GM23338 (cell line): Measurements from ENCODE around the gene ZFP36L1. TPM values are rescaled to one million over a fixed set of nuclear protein-coding genes. Genes with fewer than 3 reads are reported as not detected.

Source experiments
- ATAC-seq: fragments of 200-7000 bp; cut with Tn5 transposase; 3 replicates; pipeline ENCODE4 v1.9.1; 2020
- DNase-seq: peaks from one replicate; pipeline ENCODE4 v3.0.0-alpha.2; 2015; ENCODE audit warnings: low spot score
- H2AFZ ChIP-seq: fragments of 200-600 bp; sonication (generic); 2 replicates; pipeline ENCODE4 v1.8.0; 2016; ENCODE audit warnings: antibody characterized with exemption, mild to moderate bottlenecking, moderate library complexity
- H3F3A ChIP-seq: fragments of 200-600 bp; sonication (generic); replicated peaks from 2 replicates; pipeline ENCODE4 v1.8.0; 2017; ENCODE audit warnings: antibody characterized with exemption, mixed run types, low read depth
- H3K27ac ChIP-seq: fragments of 200-600 bp; sonication (generic); 2 replicates; pipeline ENCODE4 v1.6.1; 2016; ENCODE audit warnings: low read depth
- H3K27me3 ChIP-seq: fragments of 200-600 bp; sonication (generic); 2 replicates; pipeline ENCODE4 v1.8.0; 2016; ENCODE audit warnings: mild to moderate bottlenecking, mixed run types, moderate library complexity; ENCODE audit not compliant: insufficient read depth
- H3K36me3 ChIP-seq: fragments of 200-600 bp; sonication (generic); 2 replicates; pipeline ENCODE4 v1.8.0; 2016; ENCODE audit warnings: mild to moderate bottlenecking; ENCODE audit not compliant: insufficient read depth
- H3K4me1 ChIP-seq: fragments of 200-600 bp; sonication (generic); 2 replicates; pipeline ENCODE4 v1.8.0; 2016; ENCODE audit warnings: mild to moderate bottlenecking, moderate library complexity; ENCODE audit not compliant: insufficient read depth
- H3K4me2 ChIP-seq: fragments of 200-600 bp; sonication (generic); 2 replicates; pipeline ENCODE4 v1.7.1; 2017; ENCODE audit warnings: mixed run types
- H3K4me3 ChIP-seq: fragments of 200-600 bp; sonication (generic); 2 replicates; pipeline ENCODE4 v1.6.1; 2016; ENCODE audit warnings: mixed run types
- H3K79me2 ChIP-seq: fragments of 200-600 bp; sonication (generic); replicated peaks from 2 replicates; pipeline ENCODE4 v1.8.0; 2017; ENCODE audit warnings: mild to moderate bottlenecking; ENCODE audit not compliant: insufficient read depth
- H3K9me2 ChIP-seq: fragments of 200-600 bp; sonication (generic); 2 replicates; pipeline ENCODE4 v1.8.0; 2017; ENCODE audit not compliant: insufficient read depth
- H4K20me1 ChIP-seq: fragments of 200-600 bp; sonication (generic); replicated peaks from 2 replicates; pipeline ENCODE4 v1.8.0; 2017; ENCODE audit warnings: mild to moderate bottlenecking; ENCODE audit not compliant: insufficient read depth
- H3K27ac Mint-ChIP-seq: 2 replicates; pipeline ENCODE4 v1.8.0; 2020; ENCODE audit warnings: inconsistent platforms, mild to moderate bottlenecking, moderate library complexity, mixed read lengths
- H3K27me3 Mint-ChIP-seq: 3 replicates; pipeline ENCODE4 v1.8.0; 2022; ENCODE audit warnings: low read depth, mild to moderate bottlenecking, moderate library complexity, mixed read lengths, inconsistent platforms; ENCODE audit not compliant: insufficient read depth, poor library complexity
- H3K36me3 Mint-ChIP-seq: 3 replicates; pipeline ENCODE4 v1.8.0; 2021; ENCODE audit warnings: low read depth, mild to moderate bottlenecking, inconsistent platforms, moderate library complexity, mixed read lengths
- H3K4me1 Mint-ChIP-seq: 3 replicates; pipeline ENCODE4 v1.8.0; 2020; ENCODE audit warnings: mild to moderate bottlenecking, inconsistent platforms, mixed read lengths
- H3K4me3 Mint-ChIP-seq: 3 replicates; pipeline ENCODE4 v1.8.0; 2021; ENCODE audit warnings: moderate library complexity, mild to moderate bottlenecking, inconsistent platforms, mixed read lengths
- H3K9me3 Mint-ChIP-seq: 3 replicates; pipeline ENCODE4 v1.8.0; 2020; ENCODE audit warnings: moderate library complexity, mild to moderate bottlenecking, inconsistent platforms, mixed read lengths
- CTCF ChIP-seq, 2 experiments: fragments of 200-600 bp in 1 of 2; sonication (generic) in 1 of 2; conservative IDR thresholded peaks; 2 replicates each; pipeline versions ENCODE4 v1.5.1 to v1.6.1; 2016 to 2017; ENCODE audit warnings: antibody characterized with exemption in 2 of 2, low read depth in 2 of 2, mild to moderate bottlenecking in 2 of 2, moderate library complexity in 1 of 2
- EZH2phosphoT487 ChIP-seq: fragments of 200-600 bp; sonication (generic); IDR thresholded peaks from one replicate; pipeline ENCODE4 v1.8.1; 2018; ENCODE audit warnings: antibody characterized with exemption; ENCODE audit not compliant: unreplicated experiment
- POLR2AphosphoS5 ChIP-seq: IDR thresholded peaks from 2 replicates; pipeline ENCODE4 v1.6.1; 2016; ENCODE audit warnings: antibody characterized with exemption, low read depth
- ZNF114 ChIP-seq: fragments of 250-450 bp; sonication (Bioruptor Pico); IDR thresholded peaks from 2 replicates; pipeline ENCODE4 v1.5.0; 2020; ENCODE audit warnings: mild to moderate bottlenecking, moderate library complexity
- ZNF331 ChIP-seq: fragments of 250-450 bp; sonication (Bioruptor Pico); IDR thresholded peaks from 2 replicates; pipeline ENCODE4 v1.5.0; 2020; ENCODE audit warnings: low read depth, mild to moderate bottlenecking, moderate library complexity
- polyA plus RNA-seq: library from polyadenylated mRNA; unstranded; fragments of >200 nt; fragmentation: Nextera tagmentation; extraction: Ambion mirVana; gene quantifications from 2 replicates; pipeline ENCODE4 v1.2.1, GENCODE V29; 2016
- total RNA-seq: library from RNA; depleted of rRNA; stranded (reverse); fragments of >200 nt; shearing (Covaris generic); gene quantifications from 2 replicates; pipeline ENCODE4 v1.2.3, GENCODE V29; 2014
- TF ChIP-seq, protein P1 (sequence below): IDR thresholded peaks from one replicate; pipeline ENCODE4 v1.6.1; 2018; ENCODE audit warnings: antibody characterized with exemption; ENCODE audit not compliant: unreplicated experiment
- TF ChIP-seq, protein P2 (sequence below): fragments of 250-450 bp; sonication (Bioruptor Pico); IDR thresholded peaks from 2 replicates; pipeline ENCODE4 v1.5.0; 2020; ENCODE audit warnings: mild to moderate bottlenecking, moderate library complexity

The ZFP36L1 gene
- total and polyA plus RNA-seq, 2 experiments from 2014 or later, result 148 to 382 TPM

GRCh38 chr14:68756734-68757133 lies 36.1 kb downstream of the ZFP36L1 start:
- no peak overlapping the region for H3K27ac Mint-ChIP-seq
- Histone ChIP-seq H4K20me1 (no peaks in the 10 kb centered on the region), H3K36me3 (no peaks in the 10 kb centered on the region), H2AFZ (no peak overlapping the region), H3K4me2 (no peak overlapping the region), H3K4me3 (no peak overlapping the region), H3K27me3 (no peaks in the 10 kb centered on the region), H3K27ac (no peak overlapping the region), H3F3A (no peaks in the 10 kb centered on the region), H3K9me2 (no peaks in the 10 kb centered on the region), H3K79me2 (no peaks in the 10 kb centered on the region), H3K4me1 (no peaks in the 10 kb centered on the region)
- ATAC-seq (no peak), DNase-seq (no peak)
- H3K36me3 Mint-ChIP-seq, result no peaks in the 10 kb centered on the region; the same call in 2 of the 3 replicates
- H3K4me3 Mint-ChIP-seq, result no peak overlapping the region
- peaks cover 2% of the 10 kb centered on the region; the same call in 2 of the 3 replicates for H3K4me1 Mint-ChIP-seq
- TF ChIP-seq ZNF114 (CRISPR knock-in tag), result no peak
- no peak for TF ChIP-seq EZH2phosphoT487
- no peak for TF ChIP-seq ZNF331 (CRISPR knock-in tag)
- TF ChIP-seq POLR2AphosphoS5, result no peak
- TF ChIP-seq, protein P1, sequence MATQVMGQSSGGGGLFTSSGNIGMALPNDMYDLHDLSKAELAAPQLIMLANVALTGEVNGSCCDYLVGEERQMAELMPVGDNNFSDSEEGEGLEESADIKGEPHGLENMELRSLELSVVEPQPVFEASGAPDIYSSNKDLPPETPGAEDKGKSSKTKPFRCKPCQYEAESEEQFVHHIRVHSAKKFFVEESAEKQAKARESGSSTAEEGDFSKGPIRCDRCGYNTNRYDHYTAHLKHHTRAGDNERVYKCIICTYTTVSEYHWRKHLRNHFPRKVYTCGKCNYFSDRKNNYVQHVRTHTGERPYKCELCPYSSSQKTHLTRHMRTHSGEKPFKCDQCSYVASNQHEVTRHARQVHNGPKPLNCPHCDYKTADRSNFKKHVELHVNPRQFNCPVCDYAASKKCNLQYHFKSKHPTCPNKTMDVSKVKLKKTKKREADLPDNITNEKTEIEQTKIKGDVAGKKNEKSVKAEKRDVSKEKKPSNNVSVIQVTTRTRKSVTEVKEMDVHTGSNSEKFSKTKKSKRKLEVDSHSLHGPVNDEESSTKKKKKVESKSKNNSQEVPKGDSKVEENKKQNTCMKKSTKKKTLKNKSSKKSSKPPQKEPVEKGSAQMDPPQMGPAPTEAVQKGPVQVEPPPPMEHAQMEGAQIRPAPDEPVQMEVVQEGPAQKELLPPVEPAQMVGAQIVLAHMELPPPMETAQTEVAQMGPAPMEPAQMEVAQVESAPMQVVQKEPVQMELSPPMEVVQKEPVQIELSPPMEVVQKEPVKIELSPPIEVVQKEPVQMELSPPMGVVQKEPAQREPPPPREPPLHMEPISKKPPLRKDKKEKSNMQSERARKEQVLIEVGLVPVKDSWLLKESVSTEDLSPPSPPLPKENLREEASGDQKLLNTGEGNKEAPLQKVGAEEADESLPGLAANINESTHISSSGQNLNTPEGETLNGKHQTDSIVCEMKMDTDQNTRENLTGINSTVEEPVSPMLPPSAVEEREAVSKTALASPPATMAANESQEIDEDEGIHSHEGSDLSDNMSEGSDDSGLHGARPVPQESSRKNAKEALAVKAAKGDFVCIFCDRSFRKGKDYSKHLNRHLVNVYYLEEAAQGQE, result no peak
- TF ChIP-seq, protein P2, sequence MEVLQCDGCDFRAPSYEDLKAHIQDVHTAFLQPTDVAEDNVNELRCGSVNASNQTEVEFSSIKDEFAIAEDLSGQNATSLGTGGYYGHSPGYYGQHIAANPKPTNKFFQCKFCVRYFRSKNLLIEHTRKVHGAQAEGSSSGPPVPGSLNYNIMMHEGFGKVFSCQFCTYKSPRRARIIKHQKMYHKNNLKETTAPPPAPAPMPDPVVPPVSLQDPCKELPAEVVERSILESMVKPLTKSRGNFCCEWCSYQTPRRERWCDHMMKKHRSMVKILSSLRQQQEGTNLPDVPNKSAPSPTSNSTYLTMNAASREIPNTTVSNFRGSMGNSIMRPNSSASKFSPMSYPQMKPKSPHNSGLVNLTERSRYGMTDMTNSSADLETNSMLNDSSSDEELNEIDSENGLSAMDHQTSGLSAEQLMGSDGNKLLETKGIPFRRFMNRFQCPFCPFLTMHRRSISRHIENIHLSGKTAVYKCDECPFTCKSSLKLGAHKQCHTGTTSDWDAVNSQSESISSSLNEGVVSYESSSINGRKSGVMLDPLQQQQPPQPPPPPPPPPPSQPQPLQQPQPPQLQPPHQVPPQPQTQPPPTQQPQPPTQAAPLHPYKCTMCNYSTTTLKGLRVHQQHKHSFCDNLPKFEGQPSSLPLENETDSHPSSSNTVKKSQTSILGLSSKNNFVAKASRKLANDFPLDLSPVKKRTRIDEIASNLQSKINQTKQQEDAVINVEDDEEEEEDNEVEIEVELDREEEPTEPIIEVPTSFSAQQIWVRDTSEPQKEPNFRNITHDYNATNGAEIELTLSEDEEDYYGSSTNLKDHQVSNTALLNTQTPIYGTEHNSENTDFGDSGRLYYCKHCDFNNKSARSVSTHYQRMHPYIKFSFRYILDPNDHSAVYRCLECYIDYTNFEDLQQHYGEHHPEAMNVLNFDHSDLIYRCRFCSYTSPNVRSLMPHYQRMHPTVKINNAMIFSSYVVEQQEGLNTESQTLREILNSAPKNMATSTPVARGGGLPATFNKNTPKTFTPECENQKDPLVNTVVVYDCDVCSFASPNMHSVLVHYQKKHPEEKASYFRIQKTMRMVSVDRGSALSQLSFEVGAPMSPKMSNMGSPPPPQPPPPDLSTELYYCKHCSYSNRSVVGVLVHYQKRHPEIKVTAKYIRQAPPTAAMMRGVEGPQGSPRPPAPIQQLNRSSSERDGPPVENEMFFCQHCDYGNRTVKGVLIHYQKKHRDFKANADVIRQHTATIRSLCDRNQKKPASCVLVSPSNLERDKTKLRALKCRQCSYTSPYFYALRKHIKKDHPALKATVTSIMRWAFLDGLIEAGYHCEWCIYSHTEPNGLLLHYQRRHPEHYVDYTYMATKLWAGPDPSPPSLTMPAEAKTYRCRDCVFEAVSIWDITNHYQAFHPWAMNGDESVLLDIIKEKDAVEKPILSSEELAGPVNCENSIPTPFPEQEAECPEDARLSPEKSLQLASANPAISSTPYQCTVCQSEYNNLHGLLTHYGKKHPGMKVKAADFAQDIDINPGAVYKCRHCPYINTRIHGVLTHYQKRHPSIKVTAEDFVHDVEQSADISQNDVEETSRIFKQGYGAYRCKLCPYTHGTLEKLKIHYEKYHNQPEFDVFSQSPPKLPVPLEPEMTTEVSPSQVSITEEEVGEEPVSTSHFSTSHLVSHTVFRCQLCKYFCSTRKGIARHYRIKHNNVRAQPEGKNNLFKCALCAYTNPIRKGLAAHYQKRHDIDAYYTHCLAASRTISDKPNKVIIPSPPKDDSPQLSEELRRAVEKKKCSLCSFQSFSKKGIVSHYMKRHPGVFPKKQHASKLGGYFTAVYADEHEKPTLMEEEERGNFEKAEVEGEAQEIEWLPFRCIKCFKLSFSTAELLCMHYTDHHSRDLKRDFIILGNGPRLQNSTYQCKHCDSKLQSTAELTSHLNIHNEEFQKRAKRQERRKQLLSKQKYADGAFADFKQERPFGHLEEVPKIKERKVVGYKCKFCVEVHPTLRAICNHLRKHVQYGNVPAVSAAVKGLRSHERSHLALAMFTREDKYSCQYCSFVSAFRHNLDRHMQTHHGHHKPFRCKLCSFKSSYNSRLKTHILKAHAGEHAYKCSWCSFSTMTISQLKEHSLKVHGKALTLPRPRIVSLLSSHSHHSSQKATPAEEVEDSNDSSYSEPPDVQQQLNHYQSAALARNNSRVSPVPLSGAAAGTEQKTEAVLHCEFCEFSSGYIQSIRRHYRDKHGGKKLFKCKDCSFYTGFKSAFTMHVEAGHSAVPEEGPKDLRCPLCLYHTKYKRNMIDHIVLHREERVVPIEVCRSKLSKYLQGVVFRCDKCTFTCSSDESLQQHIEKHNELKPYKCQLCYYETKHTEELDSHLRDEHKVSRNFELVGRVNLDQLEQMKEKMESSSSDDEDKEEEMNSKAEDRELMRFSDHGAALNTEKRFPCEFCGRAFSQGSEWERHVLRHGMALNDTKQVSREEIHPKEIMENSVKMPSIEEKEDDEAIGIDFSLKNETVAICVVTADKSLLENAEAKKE (CRISPR knock-in tag), result no peak
- TF ChIP-seq CTCF (conservative IDR thresholded peaks at IDR 0.05; ENCODE audit: low read depth in 2 of 2), result no peak
- H3K27me3 Mint-ChIP-seq, result peaks cover 5% of the 10 kb centered on the region
- H3K9me3 Mint-ChIP-seq, result no peaks in the 10 kb centered on the region
